BE2C (cell line): Measurements from ENCODE around the gene HOPX.
"Not testable (repeated sequence)": the region's sequence is repeated elsewhere in the genome, so short reads cannot be mapped to it uniquely, and the experiment has no call there.

Experiments used
- DNase-seq: peaks from one replicate; pipeline ENCODE4 v3.0.0-alpha.2; 2020
- H3K27me3 ChIP-seq: fragments of 250-450 bp; sonication (Bioruptor Pico); 2 replicates; pipeline ENCODE4 v1.5.1; 2020; ENCODE audit warnings: mild to moderate bottlenecking
- H3K36me3 ChIP-seq: fragments of 250-450 bp; sonication (Bioruptor Pico); 2 replicates; pipeline ENCODE4 v1.5.1; 2020; ENCODE audit warnings: mild to moderate bottlenecking
- H3K4me1 ChIP-seq: fragments of 250-450 bp; sonication (Bioruptor Pico); 2 replicates; pipeline ENCODE4 v1.5.1; 2020
- H3K4me3 ChIP-seq: 2 replicates; pipeline ENCODE4 v1.5.1; 2011; ENCODE audit warnings: low read depth, low read length
- H3K9me3 ChIP-seq: fragments of 250-450 bp; sonication (Bioruptor Pico); 2 replicates; pipeline ENCODE4 v1.5.1; 2020
- TF ChIP-seq, protein P1 (sequence below): IDR thresholded peaks from 2 replicates; pipeline ENCODE4 v1.5.1; 2012; ENCODE audit warnings: mild to moderate bottlenecking, low read depth, low read length

The HOPX gene

GRCh38 chr4:56701644-56702043 lies 20.5 kb upstream of the HOPX start:
- no peaks in the 10 kb centered on the region for H3K36me3 ChIP-seq
- H3K9me3 ChIP-seq: no peaks in the 10 kb centered on the region
- no peak for DNase-seq
- TF ChIP-seq, protein P1, sequence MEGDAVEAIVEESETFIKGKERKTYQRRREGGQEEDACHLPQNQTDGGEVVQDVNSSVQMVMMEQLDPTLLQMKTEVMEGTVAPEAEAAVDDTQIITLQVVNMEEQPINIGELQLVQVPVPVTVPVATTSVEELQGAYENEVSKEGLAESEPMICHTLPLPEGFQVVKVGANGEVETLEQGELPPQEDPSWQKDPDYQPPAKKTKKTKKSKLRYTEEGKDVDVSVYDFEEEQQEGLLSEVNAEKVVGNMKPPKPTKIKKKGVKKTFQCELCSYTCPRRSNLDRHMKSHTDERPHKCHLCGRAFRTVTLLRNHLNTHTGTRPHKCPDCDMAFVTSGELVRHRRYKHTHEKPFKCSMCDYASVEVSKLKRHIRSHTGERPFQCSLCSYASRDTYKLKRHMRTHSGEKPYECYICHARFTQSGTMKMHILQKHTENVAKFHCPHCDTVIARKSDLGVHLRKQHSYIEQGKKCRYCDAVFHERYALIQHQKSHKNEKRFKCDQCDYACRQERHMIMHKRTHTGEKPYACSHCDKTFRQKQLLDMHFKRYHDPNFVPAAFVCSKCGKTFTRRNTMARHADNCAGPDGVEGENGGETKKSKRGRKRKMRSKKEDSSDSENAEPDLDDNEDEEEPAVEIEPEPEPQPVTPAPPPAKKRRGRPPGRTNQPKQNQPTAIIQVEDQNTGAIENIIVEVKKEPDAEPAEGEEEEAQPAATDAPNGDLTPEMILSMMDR: no peak
- H3K4me3 ChIP-seq: no peak overlapping the region
- no peaks in the 10 kb centered on the region for H3K4me1 ChIP-seq
- peaks cover 5% of the 10 kb centered on the region for H3K27me3 ChIP-seq

- H3K27me3 ChIP-seq: peaks cover 5% of the 10 kb centered on the region
- no peaks in the 10 kb centered on the region for H3K4me1 ChIP-seq
- TF ChIP-seq, protein P1: no peak
- no peaks in the 10 kb centered on the region for H3K9me3 ChIP-seq
- H3K36me3 ChIP-seq: no peaks in the 10 kb centered on the region
- H3K4me3 ChIP-seq: no peak overlapping the region
- no peak for DNase-seq
These were observed 20.0 kb upstream of the HOPX start for GRCh38 chr4:56701161-56701480.

- no peaks in the 10 kb centered on the region for H3K36me3 ChIP-seq
- TF ChIP-seq, protein P1: no peak
- H3K4me3 ChIP-seq: no peak overlapping the region
- H3K27me3 ChIP-seq: peaks cover 5% of the 10 kb centered on the region
- DNase-seq: no peak
- H3K9me3 ChIP-seq: no peaks in the 10 kb centered on the region
- H3K4me1 ChIP-seq: no peaks in the 10 kb centered on the region
These were observed 18.5 kb upstream of the HOPX start for GRCh38 chr4:56699537-56700105.

GRCh38 chr4:56698329-56698728 lies 17.2 kb upstream of the HOPX start:
- no peak for DNase-seq
- Histone ChIP-seq H3K4me1 (no peaks in the 10 kb centered on the region), H3K4me3 (no peak overlapping the region), H3K27me3 (no peaks in the 10 kb centered on the region), H3K9me3 (no peaks in the 10 kb centered on the region), H3K36me3 (no peaks in the 10 kb centered on the region)
- TF ChIP-seq, protein P1: no peak

DNA sequence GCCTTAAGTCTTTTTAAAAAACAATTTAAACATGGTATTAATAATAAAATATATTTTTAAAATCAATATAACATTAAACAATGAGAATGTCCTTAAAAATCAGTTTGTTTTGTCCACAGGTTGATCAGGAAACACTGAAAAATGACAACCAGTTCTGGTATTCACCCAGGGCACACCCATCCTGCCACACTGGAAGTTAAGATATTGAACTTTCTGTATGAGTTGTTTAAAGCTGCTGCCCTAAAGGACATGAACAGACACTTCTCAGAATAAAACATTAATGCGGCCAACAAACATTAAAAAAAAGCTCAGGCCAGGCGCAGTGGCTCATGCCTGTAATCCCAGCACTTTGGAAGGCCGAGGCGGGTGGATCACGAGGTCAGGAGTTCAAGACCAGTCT lies 15.0 kb upstream of the HOPX start:
- no peaks in the 10 kb centered on the region for H3K9me3 ChIP-seq
- no peaks in the 10 kb centered on the region for H3K36me3 ChIP-seq
- H3K4me3 ChIP-seq: no peak overlapping the region
- H3K27me3 ChIP-seq: no peaks in the 10 kb centered on the region
- TF ChIP-seq, protein P1: no peak
- no peak for DNase-seq
- no peaks in the 10 kb centered on the region for H3K4me1 ChIP-seq

GRCh38 chr4:56693476-56693875 lies 12.4 kb upstream of the HOPX start:
- not testable (repeated sequence) for H3K9me3 ChIP-seq, DNase-seq, H3K4me1 ChIP-seq, H3K27me3 ChIP-seq, H3K4me3 ChIP-seq, H3K36me3 ChIP-seq

- Histone ChIP-seq H3K36me3 (no peaks in the 10 kb centered on the region), H3K9me3 (no peaks in the 10 kb centered on the region), H3K27me3 (no peaks in the 10 kb centered on the region), H3K4me3 (no peak overlapping the region), H3K4me1 (no peaks in the 10 kb centered on the region)
- TF ChIP-seq, protein P1: no peak
- DNase-seq: no peak
These were observed 11.5 kb upstream of the HOPX start for GRCh38 chr4:56692576-56692975.
